A673 (cell line): Measurements from ENCODE around the gene GRIPAP1. TPM values are rescaled to one million over a fixed set of nuclear protein-coding genes. Genes with fewer than 3 reads are reported as not detected.

Source experiments
- BruUV-seq: library from RNA; stranded (reverse); fragments of 400-500 nt; replicated peaks from 2 replicates; lab custom pipeline; 2021; lab: Mats Ljungman, UMichigan
- CTCF ChIA-PET: fragments of 300-600 bp; sonication (Branson Sonifier 250); formaldehyde crosslinking; loops from one replicate; lab custom pipeline; 2022; ENCODE audit warnings: antibody characterized with exemption; lab: Charles Lee
- POLR2A ChIA-PET: fragments of 300-600 bp; sonication (Branson Sonifier 250); formaldehyde crosslinking; loops from one replicate; lab custom pipeline; 2022; ENCODE audit warnings: antibody characterized with exemption; ENCODE audit not compliant: low non-redundant PET; lab: Charles Lee
- DNase-seq: peaks from one replicate; pipeline ENCODE4 v3.0.0-alpha.2; 2015; ENCODE audit warnings: low spot score
- H3K27ac ChIP-seq: fragments of 200-600 bp; sonication (generic); 2 replicates; pipeline ENCODE4 v1.5.1; 2016; ENCODE audit warnings: mixed run types, low read depth, mild to moderate bottlenecking, mixed read lengths, antibody characterized with exemption, low read length; ENCODE audit not compliant: poor library complexity, severe bottlenecking
- H3K27me3 ChIP-seq: fragments of 200-600 bp; sonication (generic); replicated peaks from 2 replicates; pipeline ENCODE4 v1.6.1; 2017; ENCODE audit warnings: mixed run types, low read depth, mild to moderate bottlenecking, mixed read lengths, antibody characterized with exemption, low read length; ENCODE audit not compliant: insufficient read depth, poor library complexity
- H3K36me3 ChIP-seq: fragments of 200-600 bp; sonication (generic); 2 replicates; pipeline ENCODE4 v1.6.1; 2016; ENCODE audit warnings: mixed run types, mild to moderate bottlenecking, mixed read lengths, antibody characterized with exemption, low read length; ENCODE audit not compliant: insufficient read depth, poor library complexity, severe bottlenecking
- H3K4me1 ChIP-seq: fragments of 200-600 bp; sonication (generic); 2 replicates; pipeline ENCODE4 v1.6.1; 2017; ENCODE audit warnings: mixed run types, mild to moderate bottlenecking, mixed read lengths, antibody characterized with exemption, low read length; ENCODE audit not compliant: insufficient read depth, poor library complexity, severe bottlenecking
- H3K4me3 ChIP-seq: fragments of 200-600 bp; sonication (generic); 2 replicates; pipeline ENCODE4 v1.5.1; 2016; ENCODE audit warnings: low read depth, mixed run types, mild to moderate bottlenecking, mixed read lengths, low read length; ENCODE audit not compliant: poor library complexity, severe bottlenecking
- H3K9me3 ChIP-seq: fragments of 200-600 bp; sonication (generic); 2 replicates; pipeline ENCODE4 v1.6.1; 2016; ENCODE audit warnings: mixed run types, low read depth, mild to moderate bottlenecking, mixed read lengths, antibody characterized with exemption, low read length; ENCODE audit not compliant: poor library complexity, severe bottlenecking
- EZH2 ChIP-seq: fragments of 200-600 bp; sonication (generic); IDR thresholded peaks from 2 replicates; pipeline ENCODE4 v1.6.1; 2017; ENCODE audit warnings: borderline replicate concordance, low read depth, mild to moderate bottlenecking, mixed read lengths, antibody characterized with exemption, low read length; ENCODE audit not compliant: poor library complexity, severe bottlenecking
- intact Hi-C: fragments of 100-400 bp; cut with micrococcal nuclease; formaldehyde crosslinking; loops from one replicate; pipeline ENCODE4 v1.10.0; 2022; ENCODE audit not compliant: unreplicated experiment
- total RNA-seq: library from RNA; stranded (reverse); gene quantifications from 2 replicates; pipeline ENCODE4 v1.2.3, GENCODE V29; 2021
- TF ChIP-seq, protein P1 (sequence below): fragments of 300-800, 200-600 bp; sonication (generic); conservative IDR thresholded peaks from 2 replicates; pipeline ENCODE4 v1.5.1; 2017; ENCODE audit warnings: low read depth, mild to moderate bottlenecking, antibody characterized with exemption, low read length, moderate library complexity, mixed read lengths

GRIPAP1 gene
- total RNA-seq, 1 experiment from 2014 or later: 64.0 TPM

DNA sequence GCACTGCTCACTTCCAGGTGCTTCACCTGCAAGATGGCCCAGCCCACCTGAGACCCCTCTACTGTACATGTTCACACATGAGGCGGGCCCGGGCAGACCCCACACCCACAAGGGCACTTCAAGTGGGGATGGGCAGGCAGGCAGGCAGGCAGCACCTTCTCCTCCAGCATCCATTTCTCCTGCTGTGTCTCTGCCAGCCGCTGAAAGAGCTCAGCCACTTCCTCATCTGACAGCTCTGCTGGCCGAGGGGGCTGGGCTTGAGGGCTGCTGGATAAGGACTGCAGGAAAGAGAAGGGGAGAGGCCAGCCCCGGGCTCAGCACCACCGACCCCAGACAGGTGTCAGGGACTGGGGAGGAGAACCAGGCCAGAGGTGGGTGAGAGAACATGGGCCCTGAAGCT, 26.0 kb downstream of the GRIPAP1 start:
- peaks cover 13% of the 10 kb centered on the region for H3K4me1 ChIP-seq
- no peaks in the 10 kb centered on the region for H3K27me3 ChIP-seq
- TF ChIP-seq, protein P1, sequence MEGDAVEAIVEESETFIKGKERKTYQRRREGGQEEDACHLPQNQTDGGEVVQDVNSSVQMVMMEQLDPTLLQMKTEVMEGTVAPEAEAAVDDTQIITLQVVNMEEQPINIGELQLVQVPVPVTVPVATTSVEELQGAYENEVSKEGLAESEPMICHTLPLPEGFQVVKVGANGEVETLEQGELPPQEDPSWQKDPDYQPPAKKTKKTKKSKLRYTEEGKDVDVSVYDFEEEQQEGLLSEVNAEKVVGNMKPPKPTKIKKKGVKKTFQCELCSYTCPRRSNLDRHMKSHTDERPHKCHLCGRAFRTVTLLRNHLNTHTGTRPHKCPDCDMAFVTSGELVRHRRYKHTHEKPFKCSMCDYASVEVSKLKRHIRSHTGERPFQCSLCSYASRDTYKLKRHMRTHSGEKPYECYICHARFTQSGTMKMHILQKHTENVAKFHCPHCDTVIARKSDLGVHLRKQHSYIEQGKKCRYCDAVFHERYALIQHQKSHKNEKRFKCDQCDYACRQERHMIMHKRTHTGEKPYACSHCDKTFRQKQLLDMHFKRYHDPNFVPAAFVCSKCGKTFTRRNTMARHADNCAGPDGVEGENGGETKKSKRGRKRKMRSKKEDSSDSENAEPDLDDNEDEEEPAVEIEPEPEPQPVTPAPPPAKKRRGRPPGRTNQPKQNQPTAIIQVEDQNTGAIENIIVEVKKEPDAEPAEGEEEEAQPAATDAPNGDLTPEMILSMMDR: no peak
- no peak for TF ChIP-seq EZH2
- no peak for DNase-seq
- peaks cover 14% of the 10 kb centered on the region for H3K36me3 ChIP-seq
- intact Hi-C loops: no loop called here
- ChIA-PET POLR2A (no interaction called here), CTCF (no interaction called here)
- BruUV-seq: no TSS peak
- no peak overlapping the region for H3K4me3 ChIP-seq
- no peaks in the 10 kb centered on the region for H3K9me3 ChIP-seq
- H3K27ac ChIP-seq: no peak overlapping the region

GRCh38 chrX:48975541-48975940, 26.5 kb downstream of the GRIPAP1 start:
- ChIA-PET CTCF (no interaction called here), POLR2A (no interaction called here)
- BruUV-seq: no TSS peak
- intact Hi-C loops: no loop called here
- no peak for DNase-seq
- Histone ChIP-seq H3K36me3 (peaks cover 10% of the 10 kb centered on the region), H3K4me3 (no peak overlapping the region), H3K9me3 (no peaks in the 10 kb centered on the region), H3K4me1 (peaks cover 13% of the 10 kb centered on the region), H3K27me3 (no peaks in the 10 kb centered on the region), H3K27ac (no peak overlapping the region)
- TF ChIP-seq EZH2: no peak
- TF ChIP-seq, protein P1: no peak

GRCh38 chrX:48975041-48975440, 27.0 kb downstream of the GRIPAP1 start:
- intact Hi-C loops: no loop called here
- TF ChIP-seq, protein P1: no peak
- no peak for TF ChIP-seq EZH2
- Histone ChIP-seq H3K4me3 (no peak overlapping the region), H3K4me1 (peaks cover 13% of the 10 kb centered on the region), H3K36me3 (peaks cover 7% of the 10 kb centered on the region), H3K27me3 (no peaks in the 10 kb centered on the region), H3K9me3 (no peaks in the 10 kb centered on the region), H3K27ac (no peak overlapping the region)
- CTCF ChIA-PET: interaction anchor here (0.6 kb wide), 1 partner anchor 20 kb away, joined by 3 read pairs; no protein-coding TSS in a partner anchor
- no TSS peak for BruUV-seq
- DNase-seq: no peak
- POLR2A ChIA-PET: no interaction called here
